HFFc6 (cell line): ENCODE measurements around the gene GRIA4. TPM values are rescaled to one million over a fixed set of nuclear protein-coding genes. Genes with fewer than 3 reads are reported as not detected.

Experiments used
- DNase-seq: peaks from one replicate; pipeline ENCODE4 v3.0.0-alpha.2; 2018
- H3K27ac Mint-ChIP-seq: 2 replicates; pipeline ENCODE4 v1.8.0; 2020; ENCODE audit warnings: mild to moderate bottlenecking, mixed read lengths
- H3K27me3 Mint-ChIP-seq: 2 replicates; pipeline ENCODE4 v1.8.0; 2021; ENCODE audit warnings: mild to moderate bottlenecking, moderate library complexity, mixed read lengths; ENCODE audit not compliant: insufficient read depth
- H3K36me3 Mint-ChIP-seq: 2 replicates; pipeline ENCODE4 v1.8.0; 2021; ENCODE audit warnings: low read depth, mixed read lengths
- H3K4me1 Mint-ChIP-seq: 2 replicates; pipeline ENCODE4 v1.8.0; 2020; ENCODE audit warnings: low read depth, mixed read lengths
- H3K4me3 Mint-ChIP-seq: 2 replicates; pipeline ENCODE4 v1.8.0; 2020; ENCODE audit warnings: mild to moderate bottlenecking, moderate library complexity, mixed read lengths
- H3K9me3 Mint-ChIP-seq: 2 replicates; pipeline ENCODE4 v1.8.0; 2020; ENCODE audit warnings: mild to moderate bottlenecking, mixed read lengths
- total RNA-seq, 6 experiments: library from RNA; stranded (reverse); fragmentation: NEBNext Ultra II Directional; extraction: Animal tissue kit (Norgen Biotek cat#: 25700); gene quantifications; 2 replicates in 1 of 6; 3 replicates in 5 of 6; pipeline ENCODE4 v1.2.3, GENCODE V29; 2021
- TF ChIP-seq, protein P1 (sequence below): fragments of 200-600 bp; sonication (generic); IDR thresholded peaks from 2 replicates; pipeline ENCODE4 v1.5.0; 2021; ENCODE audit warnings: antibody characterized with exemption, mild to moderate bottlenecking

GRIA4 gene
- total RNA-seq, 6 experiments from 2014 or later = not detected

GRCh38 chr11:105906517-105906916 lies 296.6 kb downstream of the GRIA4 start:
- Mint-ChIP-seq H3K27ac (no peak overlapping the region), H3K4me1 (no peaks in the 10 kb centered on the region), H3K36me3 (no peaks in the 10 kb centered on the region), H3K4me3 (no peak overlapping the region), H3K27me3 (no peaks in the 10 kb centered on the region), H3K9me3 (peaks cover 11% of the 10 kb centered on the region)
- no peak for DNase-seq
- TF ChIP-seq, protein P1, sequence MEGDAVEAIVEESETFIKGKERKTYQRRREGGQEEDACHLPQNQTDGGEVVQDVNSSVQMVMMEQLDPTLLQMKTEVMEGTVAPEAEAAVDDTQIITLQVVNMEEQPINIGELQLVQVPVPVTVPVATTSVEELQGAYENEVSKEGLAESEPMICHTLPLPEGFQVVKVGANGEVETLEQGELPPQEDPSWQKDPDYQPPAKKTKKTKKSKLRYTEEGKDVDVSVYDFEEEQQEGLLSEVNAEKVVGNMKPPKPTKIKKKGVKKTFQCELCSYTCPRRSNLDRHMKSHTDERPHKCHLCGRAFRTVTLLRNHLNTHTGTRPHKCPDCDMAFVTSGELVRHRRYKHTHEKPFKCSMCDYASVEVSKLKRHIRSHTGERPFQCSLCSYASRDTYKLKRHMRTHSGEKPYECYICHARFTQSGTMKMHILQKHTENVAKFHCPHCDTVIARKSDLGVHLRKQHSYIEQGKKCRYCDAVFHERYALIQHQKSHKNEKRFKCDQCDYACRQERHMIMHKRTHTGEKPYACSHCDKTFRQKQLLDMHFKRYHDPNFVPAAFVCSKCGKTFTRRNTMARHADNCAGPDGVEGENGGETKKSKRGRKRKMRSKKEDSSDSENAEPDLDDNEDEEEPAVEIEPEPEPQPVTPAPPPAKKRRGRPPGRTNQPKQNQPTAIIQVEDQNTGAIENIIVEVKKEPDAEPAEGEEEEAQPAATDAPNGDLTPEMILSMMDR = no peak

DNA sequence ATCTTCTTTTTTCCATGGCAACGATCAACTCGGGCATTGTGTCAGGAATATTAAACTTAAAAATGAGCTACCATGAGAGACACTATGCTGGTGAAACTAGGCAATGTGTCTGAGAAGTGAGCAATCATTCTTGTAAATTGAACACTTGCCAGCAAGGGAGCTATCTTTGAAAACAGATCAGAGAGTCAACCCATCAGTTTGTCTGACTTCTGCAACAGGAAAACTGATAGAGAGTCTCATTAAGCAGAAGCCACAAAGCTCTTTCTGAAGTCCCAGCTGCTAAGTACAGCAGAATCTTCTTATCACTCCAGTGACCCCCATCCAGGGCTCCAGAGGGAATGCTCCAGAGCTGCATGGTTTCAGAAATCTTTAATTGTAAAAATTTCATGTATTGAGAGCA lies 297.4 kb downstream of the GRIA4 start:
- H3K36me3 Mint-ChIP-seq = no peaks in the 10 kb centered on the region
- no peak overlapping the region for H3K4me3 Mint-ChIP-seq
- no peaks in the 10 kb centered on the region for H3K27me3 Mint-ChIP-seq
- no peak overlapping the region for H3K27ac Mint-ChIP-seq
- no peaks in the 10 kb centered on the region for H3K4me1 Mint-ChIP-seq
- no peak for DNase-seq
- TF ChIP-seq, protein P1 = no peak
- peaks cover 9% of the 10 kb centered on the region for H3K9me3 Mint-ChIP-seq

GRCh38 chr11:105910095-105910715 lies 300.3 kb downstream of the GRIA4 start:
- no peaks in the 10 kb centered on the region for H3K36me3 Mint-ChIP-seq
- peaks cover 5% of the 10 kb centered on the region; the same call in 1 of the 2 replicates for H3K9me3 Mint-ChIP-seq
- TF ChIP-seq, protein P1 = no peak
- H3K4me3 Mint-ChIP-seq = no peak overlapping the region
- H3K27me3 Mint-ChIP-seq = no peaks in the 10 kb centered on the region
- no peaks in the 10 kb centered on the region for H3K4me1 Mint-ChIP-seq
- H3K27ac Mint-ChIP-seq = no peak overlapping the region
- DNase-seq = no peak

- no peaks in the 10 kb centered on the region for H3K27me3 Mint-ChIP-seq
- H3K4me1 Mint-ChIP-seq = no peaks in the 10 kb centered on the region
- TF ChIP-seq, protein P1 = no peak
- H3K36me3 Mint-ChIP-seq = no peaks in the 10 kb centered on the region
- no peak overlapping the region for H3K4me3 Mint-ChIP-seq
- DNase-seq = no peak
- no peak overlapping the region for H3K27ac Mint-ChIP-seq
- peaks cover under 1% of the 10 kb centered on the region; the same call in 1 of the 2 replicates for H3K9me3 Mint-ChIP-seq
Measured at GRCh38 chr11:105911454-105911853, 301.6 kb downstream of the GRIA4 start.

- no peak for DNase-seq
- Mint-ChIP-seq H3K4me1 (no peaks in the 10 kb centered on the region), H3K4me3 (no peak overlapping the region)
Measured at GRCh38 chr11:105912666-105913065, 302.8 kb downstream of the GRIA4 start.

More at GRCh38 chr11:105912666-105913065, 302.8 kb downstream of the GRIA4 start:
- Mint-ChIP-seq H3K27me3 (no peaks in the 10 kb centered on the region), H3K27ac (no peak overlapping the region), H3K36me3 (no peaks in the 10 kb centered on the region), H3K9me3 (no peaks in the 10 kb centered on the region; the same call in 1 of the 2 replicates)
- TF ChIP-seq, protein P1 = no peak
